Sigmoid colon (tissue), 7 donors: ENCODE results near the gene CD44. TPM values are rescaled to one million over a fixed set of nuclear protein-coding genes. Genes with fewer than 3 reads are reported as not detected.

ENCODE experiments used
- DNase-seq: peaks from one replicate; pipeline ENCODE4 v3.0.0-alpha.2; 2019
- H3K27ac ChIP-seq, 4 donors: fragments of 200-600 bp; sonication (generic); one replicate each; pipeline ENCODE4 v1.5.1; 2016 to 2019; ENCODE audit warnings: mild to moderate bottlenecking in 1 of 4
- H3K27me3 ChIP-seq, 3 donors: fragments of 200-600 bp; sonication (generic); one replicate each; pipeline ENCODE4 v1.5.1; 2019; ENCODE audit warnings: mild to moderate bottlenecking in 1 of 3
- H3K36me3 ChIP-seq, 4 donors: fragments of 200-600 bp; sonication (generic); one replicate each; pipeline ENCODE4 v1.5.1; 2016 to 2019
- H3K4me1 ChIP-seq, 4 donors: fragments of 200-600 bp; sonication (generic); one replicate each; pipeline ENCODE4 v1.5.1; 2017 to 2019
- H3K4me3 ChIP-seq, 4 donors: fragments of 200-600 bp; sonication (generic); one replicate each; pipeline ENCODE4 v1.5.1; 2017 to 2019; ENCODE audit warnings: mild to moderate bottlenecking in 2 of 4, moderate library complexity in 1 of 4
- H3K9me3 ChIP-seq, 4 donors: fragments of 200-600 bp in 3 of 4; sonication (generic) in 3 of 4; one replicate each; pipeline versions ENCODE4 v1.5.1 to v1.6.1; 2013 to 2019
- EP300 ChIP-seq, 4 donors: sonication (generic); formaldehyde crosslinking; IDR thresholded peaks; one replicate each; pipeline ENCODE4 v1.6.1; 2017; ENCODE audit warnings: antibody characterized with exemption in 4 of 4
- POLR2A ChIP-seq, 2 donors: fragments of 450-650 bp; IDR thresholded peaks; one replicate each; pipeline ENCODE4 v1.6.1; 2016; ENCODE audit warnings: antibody characterized with exemption in 2 of 2, mild to moderate bottlenecking in 2 of 2, moderate library complexity in 2 of 2
- POLR2AphosphoS5 ChIP-seq, 4 donors: sonication (generic); formaldehyde crosslinking; IDR thresholded peaks; one replicate each; pipeline ENCODE4 v1.6.1; 2017; ENCODE audit warnings: antibody characterized with exemption in 4 of 4
- WGBS, 2 donors: extraction: QIAGEN DNeasy Blood & Tissue Kit; methylation state at CpG; one replicate each; pipeline ENCODE4 v1.1.7; 2013; 5-methylcytosine and 5-hydroxymethylcytosine counted together
- intact Hi-C: fragments of 100-400 bp; cut with DNase I; formaldehyde crosslinking; loops from one replicate; pipeline ENCODE4 v1.15.1; 2023
- polyA plus RNA-seq, 3 donors: library from polyadenylated mRNA; stranded (reverse); fragments of 200-250 nt; gene quantifications; one replicate each; pipeline ENCODE4 v1.2.3, GENCODE V29; 2013
- total RNA-seq, 4 donors: library from RNA; depleted of rRNA; stranded (reverse); fragments of >200 nt; gene quantifications; one replicate each; pipeline ENCODE4 v1.1.0, GENCODE V29; 2016
- TF ChIP-seq, protein P1 (sequence below), 4 experiments: fragments of 450-650 bp in 3 of 4; fragments of 200-600 bp in 1 of 4; IDR thresholded peaks; one replicate each; pipeline ENCODE4 v1.5.1; 2016 to 2019; ENCODE audit warnings: antibody characterized with exemption in 4 of 4, mild to moderate bottlenecking in 3 of 4, moderate library complexity in 2 of 4
- donor health status: healthy with polysubstance abuse.
- donor health status: Bipolar disorder and iron deficiency.
- donor health status: healthy.

Gene CD44
- total and polyA plus RNA-seq, 7 donors: 28.4 to 228 (median 76.4) TPM

DNA sequence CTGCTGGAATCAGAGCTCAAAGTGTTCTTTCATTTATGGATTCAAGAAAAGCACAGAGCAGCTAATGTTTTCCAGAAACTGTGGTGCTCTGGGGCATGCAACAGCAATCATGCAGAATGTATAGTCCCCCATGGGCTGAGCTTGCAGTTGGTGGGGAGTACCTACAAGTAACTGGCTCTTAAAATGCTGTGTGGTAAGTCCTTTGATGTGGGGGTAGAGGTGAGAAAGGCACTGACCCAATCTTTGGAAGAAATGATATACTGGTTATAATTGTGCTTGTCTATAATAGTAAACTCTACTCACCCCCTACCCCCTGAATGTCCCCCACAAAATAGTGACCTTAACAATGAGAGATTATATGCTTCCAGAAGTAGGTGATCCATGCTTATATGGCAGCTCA is 29.1 kb upstream of the CD44 start:
- no peak for TF ChIP-seq EP300 (IDR thresholded peaks at IDR 0.05)
- TF ChIP-seq POLR2A (IDR thresholded peaks at IDR 0.05): no peak
- TF ChIP-seq POLR2AphosphoS5 (IDR thresholded peaks at IDR 0.05): no peak
- TF ChIP-seq, protein P1, sequence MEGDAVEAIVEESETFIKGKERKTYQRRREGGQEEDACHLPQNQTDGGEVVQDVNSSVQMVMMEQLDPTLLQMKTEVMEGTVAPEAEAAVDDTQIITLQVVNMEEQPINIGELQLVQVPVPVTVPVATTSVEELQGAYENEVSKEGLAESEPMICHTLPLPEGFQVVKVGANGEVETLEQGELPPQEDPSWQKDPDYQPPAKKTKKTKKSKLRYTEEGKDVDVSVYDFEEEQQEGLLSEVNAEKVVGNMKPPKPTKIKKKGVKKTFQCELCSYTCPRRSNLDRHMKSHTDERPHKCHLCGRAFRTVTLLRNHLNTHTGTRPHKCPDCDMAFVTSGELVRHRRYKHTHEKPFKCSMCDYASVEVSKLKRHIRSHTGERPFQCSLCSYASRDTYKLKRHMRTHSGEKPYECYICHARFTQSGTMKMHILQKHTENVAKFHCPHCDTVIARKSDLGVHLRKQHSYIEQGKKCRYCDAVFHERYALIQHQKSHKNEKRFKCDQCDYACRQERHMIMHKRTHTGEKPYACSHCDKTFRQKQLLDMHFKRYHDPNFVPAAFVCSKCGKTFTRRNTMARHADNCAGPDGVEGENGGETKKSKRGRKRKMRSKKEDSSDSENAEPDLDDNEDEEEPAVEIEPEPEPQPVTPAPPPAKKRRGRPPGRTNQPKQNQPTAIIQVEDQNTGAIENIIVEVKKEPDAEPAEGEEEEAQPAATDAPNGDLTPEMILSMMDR (IDR thresholded peaks at IDR 0.05): no peak
- intact Hi-C loops: no loop called here
- Histone ChIP-seq H3K9me3 (no peaks in the 10 kb centered on the region), H3K4me1 (peaks cover 0 to 35% (median 20%) of the 10 kb centered on the region in 4 donors), H3K27ac (no peak overlapping the region), H3K4me3 (no peak overlapping the region), H3K27me3 (no peaks in the 10 kb centered on the region), H3K36me3 (no peaks in the 10 kb centered on the region)
- no peak for DNase-seq

- H3K4me3 ChIP-seq: no peak overlapping the region
- peaks cover 0 to 34% (median 13%) of the 10 kb centered on the region in 4 donors for H3K4me1 ChIP-seq
- no peaks in the 10 kb centered on the region for H3K36me3 ChIP-seq
- H3K27ac ChIP-seq: no peak overlapping the region
- 76 to 78% methylated on average over 4 of the region's 4 CpGs for WGBS, 2 donors
- intact Hi-C loops: no loop called here
- H3K27me3 ChIP-seq: no peaks in the 10 kb centered on the region
- TF ChIP-seq EP300 (IDR thresholded peaks at IDR 0.05) (no peak), POLR2AphosphoS5 (IDR thresholded peaks at IDR 0.05) (no peak), POLR2A (IDR thresholded peaks at IDR 0.05) (no peak)
- TF ChIP-seq, protein P1 (IDR thresholded peaks at IDR 0.05): no peak
- no peaks in the 10 kb centered on the region for H3K9me3 ChIP-seq
- no peak for DNase-seq
These were observed 27.6 kb upstream of the CD44 start for GRCh38 chr11:35111161-35112055.

DNA sequence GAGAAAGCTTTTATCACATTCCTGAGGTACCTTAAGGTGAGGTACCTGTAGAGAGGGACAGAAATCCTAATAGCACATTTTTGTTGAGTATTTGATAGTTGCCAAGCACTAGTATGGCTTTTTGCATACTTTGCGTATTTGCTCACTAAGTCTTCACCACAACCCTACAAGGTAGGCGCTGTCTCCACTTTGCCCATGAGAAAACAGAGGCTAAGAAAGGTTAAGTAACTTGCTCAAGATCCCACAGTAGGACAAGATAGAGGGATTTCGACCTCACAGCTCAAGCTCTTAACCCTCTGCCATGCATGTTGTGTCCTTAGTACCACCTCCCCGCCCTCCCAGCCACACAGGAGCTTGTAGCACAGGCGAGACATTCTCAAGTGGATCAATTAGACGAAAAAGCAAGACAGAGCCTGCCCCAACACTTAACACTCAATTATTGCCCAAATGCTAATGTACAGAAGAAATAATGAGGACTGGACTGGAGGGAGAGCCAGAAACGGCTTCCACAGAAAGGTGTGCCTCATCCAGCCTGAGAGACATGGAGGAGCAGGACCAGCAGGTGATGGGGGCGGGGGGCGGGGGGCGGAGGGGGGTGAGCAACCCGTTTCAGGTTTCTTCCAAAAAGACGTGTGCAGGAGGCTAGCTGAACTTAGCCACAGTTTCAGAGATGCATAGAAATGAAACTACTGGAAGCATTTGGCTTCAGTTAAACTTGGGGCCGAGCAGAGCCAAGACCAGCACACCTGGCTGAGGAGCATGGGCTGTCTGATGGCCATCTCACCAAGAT is 26.7 kb upstream of the CD44 start:
- no peaks in the 10 kb centered on the region for H3K9me3 ChIP-seq
- 94% methylated on average over 13 of the region's 13 CpGs for WGBS, 2 donors
- TF ChIP-seq POLR2AphosphoS5 (IDR thresholded peaks at IDR 0.05): no peak
- TF ChIP-seq, protein P1 (IDR thresholded peaks at IDR 0.05): no peak
- TF ChIP-seq POLR2A (IDR thresholded peaks at IDR 0.05): no peak
- TF ChIP-seq EP300 (IDR thresholded peaks at IDR 0.05): no peak
- no peaks in the 10 kb centered on the region for H3K27me3 ChIP-seq
- no peak overlapping the region for H3K27ac ChIP-seq
- intact Hi-C loops: no loop called here
- H3K4me3 ChIP-seq: no peak overlapping the region
- DNase-seq: no peak
- H3K4me1 ChIP-seq: peaks cover 0 to 40% (median 21%) of the 10 kb centered on the region in 4 donors
- H3K36me3 ChIP-seq: no peaks in the 10 kb centered on the region

GRCh38 chr11:35112846-35113105 is 26.2 kb upstream of the CD44 start:
- 94 to 97% methylated on average over 1 of the region's 1 CpG for WGBS, 2 donors
- TF ChIP-seq POLR2AphosphoS5 (IDR thresholded peaks at IDR 0.05) (no peak), EP300 (IDR thresholded peaks at IDR 0.05) (no peak), POLR2A (IDR thresholded peaks at IDR 0.05) (no peak)
- TF ChIP-seq, protein P1 (IDR thresholded peaks at IDR 0.05): no peak
- no peak overlapping the region for H3K4me3 ChIP-seq

More at GRCh38 chr11:35112846-35113105, 26.2 kb upstream of the CD44 start:
- intact Hi-C loops: no loop called here
- Histone ChIP-seq H3K27ac (no peak overlapping the region), H3K4me1 (peaks cover 0 to 44% (median 24%) of the 10 kb centered on the region in 4 donors), H3K27me3 (no peaks in the 10 kb centered on the region), H3K9me3 (no peaks in the 10 kb centered on the region), H3K36me3 (no peaks in the 10 kb centered on the region)
- no peak for DNase-seq
